Muscle of leg (tissue), 11 donors: ENCODE measurements around the gene RNF43. TPM values are rescaled to one million over a fixed set of nuclear protein-coding genes. Genes with fewer than 3 reads are reported as not detected.
"Not testable (repeated sequence)": the region's sequence is repeated elsewhere in the genome, so short reads cannot be mapped to it uniquely, and the experiment has no call there.

ENCODE experiments used
- DNase-seq: peaks from one replicate; pipeline ENCODE4 v3.0.0; 2013
- H3K27ac ChIP-seq: one replicate; pipeline ENCODE4 v1.5.1; 2013; ENCODE audit warnings: mild to moderate bottlenecking, low read length, control low read depth
- H3K27me3 ChIP-seq: one replicate; pipeline ENCODE4 v1.6.1; 2013; ENCODE audit warnings: low read length; ENCODE audit not compliant: control insufficient read depth, insufficient read depth
- H3K36me3 ChIP-seq: one replicate; pipeline ENCODE4 v1.6.1; 2013; ENCODE audit warnings: low read length; ENCODE audit not compliant: control insufficient read depth, insufficient read depth
- H3K4me1 ChIP-seq: one replicate; pipeline ENCODE4 v1.6.1; 2013; ENCODE audit warnings: low read length; ENCODE audit not compliant: control insufficient read depth, insufficient read depth
- H3K4me3 ChIP-seq: one replicate; pipeline ENCODE4 v1.5.1; 2013; ENCODE audit warnings: low read length, control low read depth
- H3K9me3 ChIP-seq: replicated peaks from 2 replicates; pipeline ENCODE4 v1.6.1; 2013; ENCODE audit warnings: low read depth, low read length; ENCODE audit not compliant: control insufficient read depth
- WGBS: methylation state at CpG from one replicate; pipeline ENCODE4 v1.1.5; 2013; ENCODE audit warnings: missing lambda C conversion rate; ENCODE audit not compliant: insufficient coverage; 5-methylcytosine and 5-hydroxymethylcytosine counted together
- polyA plus RNA-seq, 8 donors: library from polyadenylated mRNA; unstranded; fragments of 120-200 nt; gene quantifications; one replicate each; pipeline versions ENCODE4 v1.2.1 to v1.2.3, GENCODE V29; 2013; ENCODE audit warnings: inconsistent platforms in 1 of 8, low replicate concordance in 1 of 8; ENCODE audit not compliant: insufficient read length in 8 of 8, insufficient read depth in 1 of 8
- total RNA-seq: library from RNA; stranded (reverse); fragments of 120-200 nt; gene quantifications from one replicate; pipeline ENCODE4 v1.2.4, GENCODE V29; 2013

RNF43 gene
- total and polyA plus RNA-seq, 9 donors = 0.04 to 1.6 (median 0.06) TPM

GRCh38 chr17:58410714-58411407 is 6.5 kb downstream of the RNF43 start:
- Histone ChIP-seq H3K9me3 (no peaks in the 10 kb centered on the region), H3K27ac (no peak overlapping the region), H3K36me3 (no peaks in the 10 kb centered on the region), H3K4me1 (no peaks in the 10 kb centered on the region), H3K4me3 (no peak overlapping the region), H3K27me3 (peaks cover 7% of the 10 kb centered on the region)
- DNase-seq = no peak

GRCh38 chr17:58409432-58409831 is 7.9 kb downstream of the RNF43 start:
- Histone ChIP-seq H3K9me3 (no peaks in the 10 kb centered on the region), H3K4me1 (no peaks in the 10 kb centered on the region), H3K4me3 (no peak overlapping the region), H3K27me3 (peaks cover 4% of the 10 kb centered on the region), H3K36me3 (no peaks in the 10 kb centered on the region), H3K27ac (no peak overlapping the region)
- WGBS = 79% methylated on average over 2 of the region's 5 CpGs
- DNase-seq = no peak

- Histone ChIP-seq H3K4me3 (no peak overlapping the region), H3K27ac (no peak overlapping the region), H3K36me3 (no peaks in the 10 kb centered on the region), H3K4me1 (no peaks in the 10 kb centered on the region), H3K9me3 (no peaks in the 10 kb centered on the region), H3K27me3 (no peaks in the 10 kb centered on the region)
- 30% methylated on average over 5 of the region's 6 CpGs for WGBS
- DNase-seq = no peak
Measured at GRCh38 chr17:58403311-58403710, 14.0 kb downstream of the RNF43 start.

- no peak for DNase-seq
- WGBS = no CpG with 5 or more reads among the region's 1 CpG
- Histone ChIP-seq H3K27ac (no peak overlapping the region), H3K36me3 (no peaks in the 10 kb centered on the region), H3K9me3 (no peaks in the 10 kb centered on the region), H3K27me3 (no peaks in the 10 kb centered on the region), H3K4me3 (no peak overlapping the region), H3K4me1 (no peaks in the 10 kb centered on the region)
Measured at GRCh38 chr17:58402679-58403078, 14.7 kb downstream of the RNF43 start.

- Histone ChIP-seq H3K4me1 (no peaks in the 10 kb centered on the region), H3K36me3 (no peaks in the 10 kb centered on the region), H3K4me3 (no peak overlapping the region), H3K27ac (no peak overlapping the region), H3K9me3 (no peaks in the 10 kb centered on the region), H3K27me3 (no peaks in the 10 kb centered on the region)
- no peak for DNase-seq
Measured at GRCh38 chr17:58402047-58402446, 15.3 kb downstream of the RNF43 start.

GRCh38 chr17:58401287-58401686 is 16.0 kb downstream of the RNF43 start:
- WGBS = no CpG with 5 or more reads among the region's 2 CpGs
- no peak overlapping the region for H3K4me3 ChIP-seq

GRCh38 chr17:58400826-58401225 is 16.5 kb downstream of the RNF43 start:
- no peak overlapping the region for H3K27ac ChIP-seq
- H3K4me3 ChIP-seq = no peak overlapping the region
- H3K9me3 ChIP-seq = no peaks in the 10 kb centered on the region
- no peak for DNase-seq
- H3K36me3 ChIP-seq = no peaks in the 10 kb centered on the region
- H3K4me1 ChIP-seq = no peaks in the 10 kb centered on the region
- H3K27me3 ChIP-seq = no peaks in the 10 kb centered on the region

More at GRCh38 chr17:58401287-58401686, 16.0 kb downstream of the RNF43 start:
- Histone ChIP-seq H3K9me3 (no peaks in the 10 kb centered on the region), H3K27ac (no peak overlapping the region), H3K27me3 (no peaks in the 10 kb centered on the region), H3K36me3 (no peaks in the 10 kb centered on the region), H3K4me1 (no peaks in the 10 kb centered on the region)
- no peak for DNase-seq

GRCh38 chr17:58399974-58400373 is 17.4 kb downstream of the RNF43 start:
- Histone ChIP-seq H3K9me3 (no peaks in the 10 kb centered on the region), H3K27ac (no peak overlapping the region), H3K4me3 (no peak overlapping the region), H3K27me3 (no peaks in the 10 kb centered on the region), H3K36me3 (no peaks in the 10 kb centered on the region), H3K4me1 (no peaks in the 10 kb centered on the region)
- no peak for DNase-seq
- WGBS = no CpG with 5 or more reads among the region's 3 CpGs

GRCh38 chr17:58398574-58399266 is 18.6 kb downstream of the RNF43 start:
- H3K4me3 ChIP-seq = no peak overlapping the region
- no peak for DNase-seq
- H3K36me3 ChIP-seq = no peaks in the 10 kb centered on the region
- no peaks in the 10 kb centered on the region for H3K4me1 ChIP-seq
- WGBS = no CpG with 5 or more reads among the region's 3 CpGs
- no peaks in the 10 kb centered on the region for H3K27me3 ChIP-seq
- no peaks in the 10 kb centered on the region for H3K9me3 ChIP-seq
- H3K27ac ChIP-seq = no peak overlapping the region

- H3K27me3 ChIP-seq, DNase-seq, H3K9me3 ChIP-seq, H3K4me1 ChIP-seq, H3K4me3 ChIP-seq, H3K36me3 ChIP-seq, H3K27ac ChIP-seq: not testable (repeated sequence)
- 96% methylated on average over 3 of the region's 5 CpGs for WGBS
Measured at GRCh38 chr17:58397421-58397820, 19.9 kb downstream of the RNF43 start.
